IPS-15b (cell line): ENCODE data around the gene PDE4B.

Source experiments
- H3K27me3 ChIP-seq: one replicate; pipeline ENCODE4 v1.6.1; 2013; ENCODE audit warnings: low read length; ENCODE audit not compliant: control insufficient read depth, insufficient read depth
- H3K36me3 ChIP-seq: one replicate; pipeline ENCODE4 v1.6.1; 2013; ENCODE audit warnings: low read length; ENCODE audit not compliant: control insufficient read depth, insufficient read depth
- H3K4me1 ChIP-seq: one replicate; pipeline ENCODE4 v1.6.1; 2013; ENCODE audit warnings: mild to moderate bottlenecking, low read length; ENCODE audit not compliant: control insufficient read depth, insufficient read depth
- H3K4me3 ChIP-seq: one replicate; pipeline ENCODE4 v1.5.1; 2013; ENCODE audit warnings: low read depth, low read length
- H3K9ac ChIP-seq: one replicate; pipeline ENCODE4 v1.6.1; 2013; ENCODE audit warnings: low read depth, mild to moderate bottlenecking, low read length
- H3K9me3 ChIP-seq: one replicate; pipeline ENCODE4 v1.6.1; 2013; ENCODE audit warnings: mild to moderate bottlenecking, low read length; ENCODE audit not compliant: control insufficient read depth, insufficient read depth

Gene PDE4B

DNA sequence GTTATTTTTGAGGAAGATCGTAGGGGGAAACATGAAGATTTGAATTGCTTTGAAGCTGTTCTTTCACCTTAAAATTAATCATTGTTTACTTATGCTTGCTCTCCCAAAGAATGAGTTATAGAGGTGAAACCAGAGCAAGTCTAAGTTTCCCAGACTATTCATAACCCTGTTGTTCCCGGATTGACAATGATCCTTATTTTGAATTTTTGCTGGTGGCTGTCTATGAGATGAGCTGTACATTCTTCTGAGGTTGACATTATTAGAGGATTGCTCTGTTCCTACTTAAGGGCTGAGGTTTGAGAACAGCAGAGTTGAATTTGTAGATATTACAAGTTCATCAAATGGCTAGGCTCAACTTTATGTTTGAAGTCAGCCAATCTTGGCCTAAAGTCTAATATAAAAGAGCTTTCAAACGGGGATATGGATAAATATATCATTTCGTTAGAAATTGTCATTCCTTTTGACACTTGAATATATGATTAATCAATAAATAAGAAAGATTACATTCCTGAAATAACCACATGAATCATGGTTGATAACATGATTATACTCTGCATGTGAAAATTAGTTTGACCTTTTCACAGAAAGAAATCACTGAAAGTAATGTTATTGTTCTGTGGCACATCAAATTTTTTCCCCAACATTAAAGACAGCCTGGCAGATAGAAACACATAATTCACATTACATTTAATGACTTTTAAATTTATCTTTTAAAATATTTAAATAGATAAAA is 19.1 kb upstream of the PDE4B start:
- no peaks in the 10 kb centered on the region for H3K9me3 ChIP-seq
- no peaks in the 10 kb centered on the region for H3K4me1 ChIP-seq
- H3K27me3 ChIP-seq = peaks cover 6% of the 10 kb centered on the region
- H3K4me3 ChIP-seq = no peak overlapping the region
- no peak overlapping the region for H3K9ac ChIP-seq
- H3K36me3 ChIP-seq = no peaks in the 10 kb centered on the region

DNA sequence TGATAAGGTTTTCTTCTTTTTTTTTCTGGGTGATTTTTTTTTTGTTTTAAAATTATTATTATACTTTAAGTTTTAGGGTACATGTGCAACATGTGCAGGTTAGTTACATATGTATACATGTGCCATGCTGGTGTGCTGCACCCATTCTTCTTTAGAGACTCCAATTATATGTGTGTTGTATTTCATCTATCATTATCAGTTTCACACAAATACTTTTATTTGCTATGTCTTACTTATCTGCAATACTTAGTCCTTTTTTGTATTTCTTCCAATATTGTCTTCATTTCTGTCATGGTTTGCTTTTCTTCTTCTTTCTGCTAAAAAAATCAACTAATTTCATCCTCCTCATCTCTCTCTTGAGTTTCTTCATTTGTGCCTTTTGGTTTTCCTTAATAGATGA is 3.9 kb upstream of the PDE4B start:
- Histone ChIP-seq H3K9ac (no peak overlapping the region), H3K9me3 (no peaks in the 10 kb centered on the region), H3K4me3 (no peak overlapping the region), H3K27me3 (peaks cover 42% of the 10 kb centered on the region), H3K4me1 (no peaks in the 10 kb centered on the region), H3K36me3 (no peaks in the 10 kb centered on the region)

- peaks cover 68% of the 10 kb centered on the region for H3K27me3 ChIP-seq
- no peaks in the 10 kb centered on the region for H3K9me3 ChIP-seq
- H3K9ac ChIP-seq = no peak overlapping the region
- no peaks in the 10 kb centered on the region for H3K4me1 ChIP-seq
- peak overlapping the region; percentile 78 for H3K4me3 ChIP-seq
- H3K36me3 ChIP-seq = no peaks in the 10 kb centered on the region
These were observed 1.3 kb upstream of the PDE4B start for GRCh38 chr1:65791396-65791795.

GRCh38 chr1:65791801-65792668 is 660 bp upstream of the PDE4B start:
- Histone ChIP-seq H3K27me3 (peaks cover 69% of the 10 kb centered on the region), H3K4me1 (no peaks in the 10 kb centered on the region), H3K9me3 (no peaks in the 10 kb centered on the region), H3K9ac (no peak overlapping the region), H3K4me3 (peak overlapping the region; percentile 78), H3K36me3 (no peaks in the 10 kb centered on the region)

DNA sequence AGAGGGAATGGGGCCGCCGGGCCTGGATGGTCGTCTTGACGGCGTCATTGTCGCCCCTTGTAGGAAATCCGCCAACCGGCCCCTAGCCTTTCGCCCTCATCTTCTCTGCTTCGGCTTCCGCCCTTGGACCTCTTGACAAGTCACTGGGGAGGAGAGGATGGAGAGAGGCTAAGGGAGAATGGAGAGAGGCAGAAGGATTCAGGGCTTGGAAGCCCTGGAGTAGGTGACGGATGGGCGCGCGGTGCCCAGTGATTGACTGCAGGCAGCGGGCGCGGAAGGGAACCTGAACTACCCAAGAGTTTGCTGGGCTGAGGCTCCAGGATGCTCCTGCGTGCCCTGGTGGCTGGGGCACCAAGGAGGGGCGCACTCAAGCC is 651 bp downstream of the PDE4B start:
- Histone ChIP-seq H3K36me3 (no peaks in the 10 kb centered on the region), H3K9me3 (no peaks in the 10 kb centered on the region), H3K4me1 (no peaks in the 10 kb centered on the region), H3K27me3 (peaks cover 69% of the 10 kb centered on the region), H3K4me3 (peak overlapping the region; percentile 78), H3K9ac (no peak overlapping the region)

DNA sequence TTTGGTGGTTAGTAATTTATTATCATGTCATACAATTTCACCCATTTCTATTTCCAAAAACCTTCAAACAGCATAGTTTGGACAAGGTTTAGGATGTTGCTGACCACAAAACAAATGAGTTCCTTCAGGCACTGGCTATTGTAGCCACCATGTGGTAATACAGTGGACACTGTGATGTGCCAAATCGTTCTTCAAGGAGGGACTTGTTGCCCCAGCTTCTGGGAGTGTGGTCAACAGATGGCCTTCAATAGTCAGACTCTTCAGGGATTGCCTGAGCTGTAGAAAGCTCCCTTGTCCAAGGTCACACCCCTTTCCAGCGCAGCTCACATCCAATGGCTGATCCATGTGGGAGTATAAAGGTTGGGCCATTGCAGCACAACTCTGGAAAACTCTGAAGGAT is 2.6 kb downstream of the PDE4B start:
- H3K4me3 ChIP-seq = no peak overlapping the region
- H3K27me3 ChIP-seq = peaks cover 60% of the 10 kb centered on the region

GRCh38 chr1:65799601-65800000 is 6.9 kb downstream of the PDE4B start:
- Histone ChIP-seq H3K36me3 (no peaks in the 10 kb centered on the region), H3K27me3 (peaks cover 18% of the 10 kb centered on the region), H3K4me1 (no peaks in the 10 kb centered on the region), H3K9ac (no peak overlapping the region), H3K9me3 (no peaks in the 10 kb centered on the region), H3K4me3 (no peak overlapping the region)

More for the DNA sequence above, 2.6 kb downstream of the PDE4B start:
- Histone ChIP-seq H3K9me3 (no peaks in the 10 kb centered on the region), H3K9ac (no peak overlapping the region), H3K4me1 (no peaks in the 10 kb centered on the region), H3K36me3 (no peaks in the 10 kb centered on the region)

GRCh38 chr1:65804584-65804983 is 11.9 kb downstream of the PDE4B start:
- no peaks in the 10 kb centered on the region for H3K4me1 ChIP-seq
- H3K9me3 ChIP-seq = no peaks in the 10 kb centered on the region
- H3K4me3 ChIP-seq = no peak overlapping the region
- H3K27me3 ChIP-seq = no peaks in the 10 kb centered on the region
- no peak overlapping the region for H3K9ac ChIP-seq
- no peaks in the 10 kb centered on the region for H3K36me3 ChIP-seq

- peaks cover 3% of the 10 kb centered on the region for H3K4me1 ChIP-seq
- no peaks in the 10 kb centered on the region for H3K36me3 ChIP-seq
- H3K27me3 ChIP-seq = no peaks in the 10 kb centered on the region
- no peaks in the 10 kb centered on the region for H3K9me3 ChIP-seq
- no peak overlapping the region for H3K4me3 ChIP-seq
- no peak overlapping the region for H3K9ac ChIP-seq
These were observed 19.4 kb downstream of the PDE4B start for GRCh38 chr1:65812065-65812464.

GRCh38 chr1:65813956-65814355 is 21.3 kb downstream of the PDE4B start:
- Histone ChIP-seq H3K9me3 (no peaks in the 10 kb centered on the region), H3K27me3 (no peaks in the 10 kb centered on the region), H3K36me3 (no peaks in the 10 kb centered on the region), H3K4me3 (no peak overlapping the region), H3K9ac (no peak overlapping the region), H3K4me1 (peaks cover 3% of the 10 kb centered on the region)

DNA sequence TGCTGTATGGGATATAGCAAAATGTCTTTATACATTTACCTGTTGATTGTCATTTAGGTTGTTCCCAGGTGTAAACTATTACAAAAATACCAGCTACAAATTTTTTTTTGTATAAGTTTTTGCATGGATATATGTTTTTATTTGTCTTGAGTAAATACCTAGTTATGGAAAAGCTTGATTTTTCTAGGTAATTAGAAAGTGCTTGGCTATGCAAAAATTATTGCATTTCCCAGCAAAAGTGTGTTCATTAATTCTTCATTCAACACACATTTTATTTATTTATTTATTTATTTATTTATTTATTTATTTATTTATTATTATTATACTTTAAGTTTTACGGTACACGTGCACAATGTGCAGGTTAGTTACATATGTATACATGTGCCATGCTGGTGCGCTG is 22.1 kb downstream of the PDE4B start:
- H3K36me3 ChIP-seq = no peaks in the 10 kb centered on the region
- peaks cover 3% of the 10 kb centered on the region for H3K4me1 ChIP-seq
- H3K27me3 ChIP-seq = no peaks in the 10 kb centered on the region
- no peaks in the 10 kb centered on the region for H3K9me3 ChIP-seq
- H3K9ac ChIP-seq = no peak overlapping the region
- H3K4me3 ChIP-seq = no peak overlapping the region

GRCh38 chr1:65817891-65818290 is 25.2 kb downstream of the PDE4B start:
- Histone ChIP-seq H3K4me3 (no peak overlapping the region), H3K36me3 (no peaks in the 10 kb centered on the region), H3K4me1 (no peaks in the 10 kb centered on the region)

More at GRCh38 chr1:65817891-65818290, 25.2 kb downstream of the PDE4B start:
- no peak overlapping the region for H3K9ac ChIP-seq
- no peaks in the 10 kb centered on the region for H3K27me3 ChIP-seq
- H3K9me3 ChIP-seq = no peaks in the 10 kb centered on the region
